ENCODE measurements around the gene XPO4. TPM values are rescaled to one million over a fixed set of nuclear protein-coding genes. Genes with fewer than 3 reads are reported as not detected.

The XPO4 gene
- total and polyA plus RNA-seq, 2 of the 13 experiments (the other 11 are each of a cell fraction or from before 2014, with no cell fraction given) = 8.4 to 24.8 TPM

DNA sequence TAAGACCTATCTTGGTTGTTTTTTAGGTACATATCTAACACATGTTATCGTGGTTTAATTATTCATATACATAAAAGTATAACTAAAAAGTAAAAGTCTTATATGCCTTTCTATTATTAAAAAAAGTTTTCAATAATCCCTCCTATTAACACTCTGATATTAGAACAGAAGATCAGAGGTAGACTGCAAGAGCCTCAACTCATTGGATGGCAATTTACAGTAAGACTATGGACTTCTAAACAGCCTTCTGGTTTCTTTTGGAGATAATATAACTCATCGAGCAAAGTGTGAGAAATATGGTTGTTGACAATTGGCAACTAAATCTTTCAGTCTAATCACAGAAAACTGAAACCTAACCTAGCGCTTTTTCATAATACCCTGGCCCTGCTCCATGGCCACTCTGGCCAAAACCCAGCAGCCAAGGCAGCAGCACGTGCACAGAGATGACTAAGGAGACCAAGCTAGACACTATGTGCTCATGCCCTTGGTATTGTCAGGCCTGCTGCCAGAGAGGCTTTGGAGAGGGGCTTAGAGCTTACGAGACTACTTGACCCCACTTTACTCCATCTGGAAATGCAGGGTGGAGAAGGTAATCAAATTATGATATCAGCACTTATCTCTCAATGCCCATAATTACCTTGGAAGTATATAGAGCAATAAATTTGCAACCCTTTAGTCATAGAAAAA lies 88.2 kb downstream of the XPO4 start:
- Histone ChIP-seq H3K4me2 (ENCODE audit: low read depth, low read length) (no peak overlapping the region), H3K79me2 (ENCODE audit: insufficient read depth, low read length) (no peaks in the 10 kb centered on the region), H3K9ac (ENCODE audit: insufficient read depth, low read depth, low read length) (no peak overlapping the region), H4K20me1 (ENCODE audit: insufficient read depth, low read length) (no peaks in the 10 kb centered on the region), H3K4me3 (replicated peaks in 1 of 3; ENCODE audit: insufficient read depth in 1 of 3, low read depth in 2 of 3, low read length in 3 of 3) (no peak overlapping the region), H3K9me3 (ENCODE audit: low read length) (no peaks in the 10 kb centered on the region), H3K27me3 (ENCODE audit: control insufficient read depth in 1 of 2, insufficient read depth in 2 of 2, low read length in 2 of 2) (no peaks in the 10 kb centered on the region), H3K4me1 (ENCODE audit: insufficient read depth, low read length) (no peaks in the 10 kb centered on the region), H3K36me3 (replicated peaks in 1 of 2; ENCODE audit: control insufficient read depth in 1 of 2, insufficient read depth in 2 of 2, low read length in 2 of 2) (peaks cover 4 to 37% of the 10 kb centered on the region in 2 experiments; a peak in 3 of 5 replicates), H3K27ac (ENCODE audit: extremely low read length, insufficient read depth, low read length) (no peak overlapping the region), H2AFZ (ENCODE audit: low read length) (no peak overlapping the region)
- ChIA-PET POLR2A (no interaction called here), CTCF (ENCODE audit: low intra/inter-chr PET ratio, low total read pairs) (no interaction called here)
- no TSS peak for BruUV-seq (replicated peaks)
- DNase-seq (ENCODE audit: low spot score) = no peak
- FAIRE-seq = no peak
- no peak for ATAC-seq
- intact Hi-C loops (cut with micrococcal nuclease; ENCODE audit: unreplicated experiment) = no loop called here
- no peak for TF ChIP-seq TEAD2 (CRISPR knock-in tag; IDR thresholded peaks at IDR 0.05)
- TF ChIP-seq, protein P1, sequence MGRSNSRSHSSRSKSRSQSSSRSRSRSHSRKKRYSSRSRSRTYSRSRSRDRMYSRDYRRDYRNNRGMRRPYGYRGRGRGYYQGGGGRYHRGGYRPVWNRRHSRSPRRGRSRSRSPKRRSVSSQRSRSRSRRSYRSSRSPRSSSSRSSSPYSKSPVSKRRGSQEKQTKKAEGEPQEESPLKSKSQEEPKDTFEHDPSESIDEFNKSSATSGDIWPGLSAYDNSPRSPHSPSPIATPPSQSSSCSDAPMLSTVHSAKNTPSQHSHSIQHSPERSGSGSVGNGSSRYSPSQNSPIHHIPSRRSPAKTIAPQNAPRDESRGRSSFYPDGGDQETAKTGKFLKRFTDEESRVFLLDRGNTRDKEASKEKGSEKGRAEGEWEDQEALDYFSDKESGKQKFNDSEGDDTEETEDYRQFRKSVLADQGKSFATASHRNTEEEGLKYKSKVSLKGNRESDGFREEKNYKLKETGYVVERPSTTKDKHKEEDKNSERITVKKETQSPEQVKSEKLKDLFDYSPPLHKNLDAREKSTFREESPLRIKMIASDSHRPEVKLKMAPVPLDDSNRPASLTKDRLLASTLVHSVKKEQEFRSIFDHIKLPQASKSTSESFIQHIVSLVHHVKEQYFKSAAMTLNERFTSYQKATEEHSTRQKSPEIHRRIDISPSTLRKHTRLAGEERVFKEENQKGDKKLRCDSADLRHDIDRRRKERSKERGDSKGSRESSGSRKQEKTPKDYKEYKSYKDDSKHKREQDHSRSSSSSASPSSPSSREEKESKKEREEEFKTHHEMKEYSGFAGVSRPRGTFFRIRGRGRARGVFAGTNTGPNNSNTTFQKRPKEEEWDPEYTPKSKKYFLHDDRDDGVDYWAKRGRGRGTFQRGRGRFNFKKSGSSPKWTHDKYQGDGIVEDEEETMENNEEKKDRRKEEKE (IDR thresholded peaks at IDR 0.05) = no peak
- no peak for TF ChIP-seq MAFF (IDR thresholded peaks at IDR 0.05; ENCODE audit: low read depth, low read length)
- no peak for TF ChIP-seq ZNF747 (CRISPR knock-in tag; IDR thresholded peaks at IDR 0.05; ENCODE audit: borderline replicate concordance)
- WGBS (ENCODE audit: low lambda C conversion rate) = 78% methylated on average over 5 of the region's 5 CpGs
- in situ Hi-C loops (cut with HindIII; ENCODE audit: extremely low pct_ligation_motif_present, low pct_unique_long_range_greater_than_20kb) = no loop called here

DNA sequence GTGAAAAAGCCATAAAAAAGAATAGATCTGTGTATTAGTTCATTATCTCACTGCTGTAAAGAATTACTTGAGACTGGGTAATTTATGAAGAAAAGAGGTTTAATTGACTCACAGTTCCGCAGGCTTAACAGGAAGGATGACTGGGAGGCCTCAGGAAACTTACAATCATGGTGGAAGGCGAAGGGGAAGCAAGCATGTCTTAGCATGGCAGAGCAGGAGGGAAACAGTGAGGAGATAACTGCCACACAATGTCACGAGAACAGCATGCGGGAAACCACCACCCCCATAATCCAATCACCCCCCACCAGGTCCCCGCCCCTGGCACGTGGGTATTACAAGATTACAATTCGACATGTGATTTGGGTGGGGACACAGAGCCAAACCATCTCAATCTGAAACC lies 89.7 kb downstream of the XPO4 start:
- no TSS peak for BruUV-seq (replicated peaks)
- ATAC-seq (no peak), FAIRE-seq (no peak), DNase-seq (ENCODE audit: low spot score) (no peak)
- Histone ChIP-seq H3K4me2 (ENCODE audit: low read depth, low read length) (no peak overlapping the region), H3K4me1 (ENCODE audit: insufficient read depth, low read length) (no peaks in the 10 kb centered on the region), H3K27me3 (ENCODE audit: control insufficient read depth in 1 of 2, insufficient read depth in 2 of 2, low read length in 2 of 2) (no peaks in the 10 kb centered on the region), H3K9me3 (ENCODE audit: low read length) (no peaks in the 10 kb centered on the region), H2AFZ (ENCODE audit: low read length) (no peak overlapping the region), H3K36me3 (replicated peaks in 1 of 2; ENCODE audit: control insufficient read depth in 1 of 2, insufficient read depth in 2 of 2, low read length in 2 of 2) (peaks cover 4 to 43% of the 10 kb centered on the region in 2 experiments; a peak in 4 of 5 replicates), H4K20me1 (ENCODE audit: insufficient read depth, low read length) (no peaks in the 10 kb centered on the region), H3K27ac (ENCODE audit: extremely low read length, insufficient read depth, low read length) (no peak overlapping the region), H3K4me3 (replicated peaks in 1 of 3; ENCODE audit: insufficient read depth in 1 of 3, low read depth in 2 of 3, low read length in 3 of 3) (no peak overlapping the region), H3K9ac (ENCODE audit: insufficient read depth, low read depth, low read length) (no peak overlapping the region), H3K79me2 (ENCODE audit: insufficient read depth, low read length) (no peaks in the 10 kb centered on the region)
- in situ Hi-C loops (cut with HindIII; ENCODE audit: extremely low pct_ligation_motif_present, low pct_unique_long_range_greater_than_20kb) (no loop called here), intact Hi-C loops (cut with micrococcal nuclease; ENCODE audit: unreplicated experiment) (no loop called here)
- ChIA-PET CTCF (ENCODE audit: low intra/inter-chr PET ratio, low total read pairs) (no interaction called here), POLR2A (no interaction called here)
- WGBS (ENCODE audit: low lambda C conversion rate) = 95% methylated on average over 7 of the region's 7 CpGs
- no peak for TF ChIP-seq PHF20 (CRISPR knock-in tag; IDR thresholded peaks at IDR 0.05)
- TF ChIP-seq THYN1 (CRISPR knock-in tag; IDR thresholded peaks at IDR 0.05; ENCODE audit: borderline replicate concordance, low read depth) = no peak
- TF ChIP-seq SP4 (CRISPR knock-in tag; IDR thresholded peaks at IDR 0.05) = no peak
- TF ChIP-seq NFRKB (IDR thresholded peaks at IDR 0.05) = no peak
- TF ChIP-seq MBD4 (IDR thresholded peaks at IDR 0.05; ENCODE audit: borderline replicate concordance, low read length) = no peak
- TF ChIP-seq SRF (IDR thresholded peaks at IDR 0.05; ENCODE audit: low read depth, low read length) = no peak
- TF ChIP-seq HDAC6 (IDR thresholded peaks at IDR 0.05; ENCODE audit: low read depth, low read length) = no peak
- no peak for TF ChIP-seq SSRP1 (CRISPR knock-in tag; IDR thresholded peaks at IDR 0.05)
- no peak for TF ChIP-seq ZNF205 (CRISPR knock-in tag; IDR thresholded peaks at IDR 0.05)
- no peak for TF ChIP-seq POLR2G (IDR thresholded peaks at IDR 0.05; ENCODE audit: low read depth, low read length)

Data from HepG2 (cell line).